GM19463 (cell line): ENCODE measurements around the gene TTPAL.

Source experiments
- ATAC-seq: cut with Tn5 transposase; IDR thresholded peaks from one replicate; pipeline ENCODE4 v1.9.1; 2021; ENCODE audit warnings: mild to moderate bottlenecking, moderate library complexity; ENCODE audit not compliant: unreplicated experiment

Gene TTPAL

DNA sequence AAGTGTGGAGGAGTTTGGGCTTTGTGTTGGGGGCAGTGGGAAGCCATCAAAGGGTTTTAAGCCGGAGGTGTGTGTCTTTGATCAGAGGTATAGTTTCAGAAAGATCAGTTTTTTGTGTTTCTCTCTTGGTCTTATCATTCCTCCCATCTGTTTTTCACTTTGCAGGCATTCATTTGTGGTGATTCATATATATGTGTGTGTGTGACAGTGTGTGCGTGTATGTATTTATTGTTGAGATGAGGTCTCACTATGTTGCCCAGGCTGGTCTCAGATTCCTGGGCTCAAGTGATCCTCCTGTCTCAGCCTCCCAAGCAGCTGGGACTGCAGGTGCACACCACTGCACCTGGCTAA is 57.3 kb downstream of the TTPAL start:
- ATAC-seq: no peak

DNA sequence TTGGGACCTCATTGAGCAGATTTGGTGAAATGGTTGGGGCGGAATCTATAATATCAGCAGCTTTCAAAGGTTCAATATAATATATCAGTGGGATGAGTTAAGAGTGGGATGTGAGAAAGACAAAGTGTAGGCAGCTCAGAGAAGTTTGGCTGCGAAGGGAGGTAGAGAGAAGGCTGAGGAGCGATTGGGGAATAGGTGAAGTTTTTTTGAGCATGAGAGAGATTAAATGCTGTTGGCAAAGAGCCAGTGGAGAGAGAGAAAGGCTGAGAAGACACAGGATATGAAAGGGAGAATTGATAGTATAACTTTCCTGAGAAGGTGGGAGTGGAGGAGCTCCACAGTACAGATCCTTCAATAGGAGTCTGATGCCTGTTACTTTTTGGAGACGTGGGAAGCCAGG is 58.3 kb downstream of the TTPAL start:
- no peak for ATAC-seq

DNA sequence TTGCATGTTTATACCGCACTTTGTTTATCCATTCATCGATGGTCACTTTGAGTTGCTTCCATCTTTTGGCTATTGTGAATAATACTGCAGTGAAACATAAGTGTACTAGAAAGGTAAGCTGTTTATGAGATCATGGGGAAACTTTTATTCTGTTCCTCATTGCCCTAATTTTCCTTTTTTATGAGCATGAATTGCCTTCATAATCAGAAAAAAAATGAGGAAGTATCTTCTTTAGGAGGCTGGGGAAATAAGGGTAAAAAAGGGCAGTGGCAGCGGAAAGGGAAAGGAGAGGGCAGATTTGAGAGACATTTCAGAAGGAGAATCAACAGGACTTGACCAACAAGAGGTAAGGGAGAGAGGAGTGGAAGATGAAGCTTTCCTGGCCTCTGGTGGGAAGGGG is 60.5 kb downstream of the TTPAL start:
- no peak for ATAC-seq

DNA sequence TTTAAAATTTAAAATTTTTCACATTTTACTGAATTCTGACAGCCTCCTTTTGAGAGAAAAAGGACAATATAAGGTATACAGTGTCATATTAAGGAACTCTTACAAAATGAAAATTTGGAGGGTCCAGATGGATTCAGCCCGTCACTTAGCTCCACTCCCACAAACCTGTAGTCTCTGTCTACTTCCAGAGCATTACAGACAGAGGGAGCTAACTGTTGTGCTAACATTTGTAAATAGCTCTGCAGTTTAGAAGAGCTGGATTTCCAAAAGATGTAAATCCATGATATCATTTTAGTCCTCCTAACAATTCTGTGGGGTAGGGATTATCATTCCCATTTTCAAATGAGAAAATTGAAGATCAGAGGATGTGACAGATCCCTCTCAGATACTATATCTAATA is 62.3 kb downstream of the TTPAL start:
- ATAC-seq: no peak

DNA sequence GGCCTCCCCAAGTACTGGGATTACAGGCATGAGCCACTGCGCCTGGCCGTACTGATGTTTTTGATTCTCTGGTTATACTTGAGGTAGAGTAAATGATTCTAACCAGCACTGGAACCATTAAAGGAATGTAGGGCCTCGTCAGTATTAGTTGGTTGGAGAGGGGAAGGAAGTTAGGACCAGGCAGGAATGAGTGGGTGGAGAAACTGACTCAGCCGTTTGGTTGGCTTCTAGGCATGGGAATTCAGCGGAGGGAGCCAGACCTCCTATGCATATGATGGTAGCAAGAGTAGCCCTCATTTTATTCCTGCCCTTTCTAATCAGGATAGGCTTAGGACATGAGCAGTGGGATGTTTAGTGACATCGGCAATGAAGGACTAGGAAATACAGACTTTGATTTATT is 65.2 kb downstream of the TTPAL start:
- no peak for ATAC-seq

DNA sequence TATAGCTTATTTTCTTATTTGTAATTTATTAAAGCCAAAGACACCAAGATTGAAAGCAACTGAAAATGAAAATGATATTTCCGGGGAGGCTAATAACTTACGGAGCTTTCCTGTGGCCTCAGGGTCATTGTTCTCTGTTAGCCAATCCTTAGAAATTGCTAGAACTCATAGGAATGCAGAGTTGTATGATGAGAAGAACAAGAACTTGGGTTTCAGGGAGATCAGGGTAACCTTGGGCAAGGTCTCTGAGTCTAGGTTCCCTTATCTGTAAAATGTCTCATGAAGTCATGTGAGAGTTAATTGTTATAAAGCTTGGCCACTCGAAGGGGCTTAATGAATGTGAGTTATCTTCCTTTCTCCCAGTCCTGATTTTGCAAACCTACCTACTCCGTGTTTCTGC is 66.3 kb downstream of the TTPAL start:
- ATAC-seq: no peak

DNA sequence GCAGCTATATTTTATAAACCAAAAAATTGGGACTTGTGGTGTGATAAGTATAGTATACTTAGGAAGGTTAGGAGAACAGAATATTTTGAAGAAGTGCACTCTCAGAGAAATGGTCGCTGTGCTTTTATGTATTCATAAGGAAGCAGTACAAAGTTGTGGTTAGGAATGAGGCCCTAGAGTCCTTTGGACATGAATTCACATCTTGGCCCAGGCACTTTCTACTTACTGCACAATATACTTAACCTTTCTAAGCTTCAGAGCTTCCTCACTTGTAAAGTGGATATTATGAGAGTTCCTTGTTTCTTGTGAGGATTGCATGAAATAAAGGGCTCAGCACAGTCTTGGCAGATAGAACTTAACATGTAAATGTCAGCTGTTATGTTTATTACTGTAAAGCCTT is 67.2 kb downstream of the TTPAL start:
- ATAC-seq: no peak

DNA sequence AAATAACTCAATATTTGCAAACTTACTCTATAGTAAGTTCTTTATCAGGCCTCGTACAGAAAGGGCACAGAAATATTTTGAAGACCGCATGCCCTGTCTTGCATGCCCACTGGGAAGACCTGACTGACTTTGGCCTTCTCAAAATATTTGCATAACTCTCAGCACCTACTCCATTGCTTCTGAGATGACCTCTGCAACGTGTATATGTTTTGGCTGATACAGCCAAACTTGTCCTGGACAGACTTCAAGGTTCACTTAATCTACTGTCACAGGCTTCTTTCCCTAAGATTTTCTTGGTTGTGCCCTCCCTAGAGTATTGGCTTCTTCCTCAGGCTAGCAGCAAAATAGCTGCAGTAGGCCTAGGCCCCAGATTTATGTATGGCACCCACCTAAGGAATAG is 67.7 kb downstream of the TTPAL start:
- ATAC-seq: no peak
